Measurements from ENCODE around the gene EEF1AKMT4.

- TF ChIP-seq CTCF (IDR thresholded peaks at IDR 0.05) (no peak), POLR2A (IDR thresholded peaks at IDR 0.05) (no peak), POLR2AphosphoS5 (IDR thresholded peaks at IDR 0.05) (no peak)
These were observed 11.9 kb downstream of the EEF1AKMT4 start, which contains the start of gene CAMK2N2 for GRCh38 chr3:184261270-184261853.

All from breast epithelium (tissue), 3 donors.